HepG2 (cell line): ENCODE measurements around the gene PAM16. TPM values are rescaled to one million over a fixed set of nuclear protein-coding genes. Genes with fewer than 3 reads are reported as not detected.

Experiments
- GPBP1L1 ChIP-seq: sonication (generic); formaldehyde crosslinking; IDR thresholded peaks from 2 replicates; pipeline ENCODE4 v1.5.0; 2020; ENCODE audit warnings: mild to moderate bottlenecking, missing genetic modification reagents
- HDAC2 ChIP-seq: sonication (generic); formaldehyde crosslinking; IDR thresholded peaks from 2 replicates; pipeline ENCODE4 v1.4.0; 2020; ENCODE audit warnings: missing genetic modification reagents
- HNRNPLL ChIP-seq: fragments of 200-400 bp; formaldehyde crosslinking; IDR thresholded peaks from 2 replicates; pipeline ENCODE4 v1.6.1; 2017; ENCODE audit warnings: mild to moderate bottlenecking, low read depth, low read length; ENCODE audit not compliant: poor library complexity, severe bottlenecking
- JARID2 ChIP-seq: sonication (generic); formaldehyde crosslinking; IDR thresholded peaks from 2 replicates; pipeline ENCODE4 v1.8.1; 2023; ENCODE audit warnings: missing genetic modification reagents, inconsistent platforms; ENCODE audit not compliant: insufficient replicate concordance
- NR3C1 ChIP-seq: sonication (generic); formaldehyde crosslinking; IDR thresholded peaks from 2 replicates; pipeline ENCODE4 v1.4.0; 2020; ENCODE audit warnings: missing genetic modification reagents
- SNAI1 ChIP-seq: sonication (generic); formaldehyde crosslinking; IDR thresholded peaks from 2 replicates; pipeline ENCODE4 v1.5.0; 2020; ENCODE audit warnings: mild to moderate bottlenecking, missing genetic modification reagents, borderline replicate concordance
- TERF1 ChIP-seq: sonication (generic); formaldehyde crosslinking; IDR thresholded peaks from 2 replicates; pipeline ENCODE4 v1.8.0; 2022; ENCODE audit warnings: mild to moderate bottlenecking, missing genetic modification reagents, moderate library complexity
- ZBTB2 ChIP-seq: sonication (generic); formaldehyde crosslinking; IDR thresholded peaks from 2 replicates; pipeline ENCODE4 v1.8.0; 2022; ENCODE audit warnings: low read depth, missing genetic modification reagents
- ZIK1 ChIP-seq: sonication (generic); formaldehyde crosslinking; IDR thresholded peaks from 2 replicates; pipeline ENCODE4 v1.5.0; 2020; ENCODE audit warnings: mild to moderate bottlenecking, low read depth, missing genetic modification reagents, borderline replicate concordance
- ZMYM3 ChIP-seq: sonication (generic); formaldehyde crosslinking; IDR thresholded peaks from 2 replicates; pipeline ENCODE4 v1.5.1; 2020; ENCODE audit warnings: mild to moderate bottlenecking, missing genetic modification reagents
- ZNF101 ChIP-seq: sonication (generic); formaldehyde crosslinking; IDR thresholded peaks from 2 replicates; pipeline ENCODE4 v1.4.0; 2020; ENCODE audit warnings: mild to moderate bottlenecking, low read depth, missing genetic modification reagents, borderline replicate concordance
- ZNF350 ChIP-seq: sonication (generic); formaldehyde crosslinking; IDR thresholded peaks from 2 replicates; pipeline ENCODE4 v1.4.0; 2020; ENCODE audit warnings: mild to moderate bottlenecking, low read depth, missing genetic modification reagents, borderline replicate concordance
- ZNF460 ChIP-seq: sonication (generic); formaldehyde crosslinking; IDR thresholded peaks from 2 replicates; pipeline ENCODE4 v1.5.1; 2020; ENCODE audit warnings: missing genetic modification reagents, mild to moderate bottlenecking, borderline replicate concordance
- ZNF646 ChIP-seq: sonication (generic); formaldehyde crosslinking; IDR thresholded peaks from 2 replicates; pipeline ENCODE4 v1.9.0; 2021; ENCODE audit warnings: mild to moderate bottlenecking, missing genetic modification reagents
- ZNF672 ChIP-seq: sonication (generic); formaldehyde crosslinking; IDR thresholded peaks from 2 replicates; pipeline ENCODE4 v1.8.1; 2022; ENCODE audit warnings: missing genetic modification reagents
- polyA plus RNA-seq, 8 experiments: library from polyadenylated mRNA; depleted of rRNA in 3 of 8; stranded (reverse) in 7 of 8; unstranded in 1 of 8; fragments of >200 nt; fragmentation: Illumina TruSeq in 4 of 8; extraction: Trizol in 4 of 8; gene quantifications; 2 replicates each; pipeline versions ENCODE4 v1.2.1 to v1.2.3, GENCODE V29; 2011 to 2016; ENCODE audit warnings: low read depth in 4 of 8, missing spikeins in 1 of 8, mixed read lengths in 1 of 8; ENCODE audit not compliant: insufficient read depth in 1 of 8
- total RNA-seq, 5 experiments: library from RNA; depleted of rRNA; stranded (reverse); fragments of >200 nt; fragmentation: Illumina TruSeq; extraction: Trizol; gene quantifications; 2 replicates each; pipeline ENCODE4 v1.2.3, GENCODE V29; 2016; ENCODE audit warnings: low read depth in 1 of 5

The PAM16 gene
- total and polyA plus RNA-seq, 2 of the 13 experiments (the other 11 are each of a cell fraction or from before 2014, with no cell fraction given): 51.5 to 51.8 TPM

- TF ChIP-seq ZBTB2: 0 out of 2 replicates have a peak, but pooled peaks have one; percentile 40
- TF ChIP-seq ZNF646 (CRISPR knock-in tag): no peak
- no peak for TF ChIP-seq NR3C1 (CRISPR knock-in tag)
- no peak for TF ChIP-seq ZIK1 (CRISPR knock-in tag)
- TF ChIP-seq JARID2 (CRISPR knock-in tag): no peak
- TF ChIP-seq GPBP1L1: no peak
- no peak for TF ChIP-seq HNRNPLL
- TF ChIP-seq HDAC2: peak; percentile 87
- no peak for TF ChIP-seq SNAI1 (CRISPR knock-in tag)
- TF ChIP-seq TERF1 (CRISPR knock-in tag): no peak
- TF ChIP-seq ZNF460: no peak
- no peak for TF ChIP-seq ZNF101 (CRISPR knock-in tag)
- no peak for TF ChIP-seq ZNF672 (CRISPR knock-in tag)
- 0 out of 2 replicates have a peak, but pooled peaks have one; percentile 32 for TF ChIP-seq ZNF350 (CRISPR knock-in tag)
- peak; percentile 10; the same call in 1 of the 2 replicates for TF ChIP-seq ZMYM3 (CRISPR knock-in tag)
These were observed 5.0 kb downstream of the PAM16 start (continued) for GRCh38 chr16:4345836-4346781.
